Left lung (tissue), 10 donors: ENCODE measurements around the gene SYCE1L. TPM values are rescaled to one million over a fixed set of nuclear protein-coding genes. Genes with fewer than 3 reads are reported as not detected.
A peak's percentile ranks its signal among the peaks of the same experiment; 100 is the strongest.

Experiments used
- ATAC-seq: fragments of 200-7000 bp; cut with Tn5 transposase; one replicate; pipeline ENCODE4 v1.9.1; 2020; ENCODE audit warnings: moderate library complexity
- DNase-seq, 4 donors: peaks; one replicate each; pipeline ENCODE4 v3.0.0-alpha.2; 2013 to 2020
- H3K27ac ChIP-seq, 2 donors: fragments of 200-600 bp; sonication (generic) in 1 of 2; one replicate each; pipeline versions ENCODE4 v1.5.0 to v1.8.0; 2020 to 2021
- H3K27me3 ChIP-seq, 2 donors: fragments of 200-600 bp; sonication (generic) in 1 of 2; one replicate each; pipeline versions ENCODE4 v1.5.0 to v1.8.0; 2020 to 2021
- H3K36me3 ChIP-seq, 2 donors: fragments of 200-600 bp; sonication (generic) in 1 of 2; one replicate each; pipeline versions ENCODE4 v1.5.0 to v1.8.0; 2020 to 2021
- H3K4me1 ChIP-seq, 2 donors: fragments of 200-600 bp; one replicate each; pipeline ENCODE4 v1.8.0; 2021
- H3K4me3 ChIP-seq, 2 donors: fragments of 200-600 bp; sonication (generic) in 1 of 2; one replicate each; pipeline versions ENCODE4 v1.5.0 to v1.8.0; 2020 to 2021; ENCODE audit warnings: mild to moderate bottlenecking in 1 of 2
- H3K9me3 ChIP-seq, 2 donors: fragments of 200-600 bp; sonication (generic) in 1 of 2; one replicate each; pipeline versions ENCODE4 v1.5.0 to v1.8.0; 2020 to 2021
- CTCF ChIP-seq, 2 donors: fragments of 200-600 bp; sonication (generic) in 1 of 2; IDR thresholded peaks; one replicate each; pipeline versions ENCODE4 v1.5.0 to v1.8.0; 2021; ENCODE audit warnings: antibody characterized with exemption in 2 of 2
- intact Hi-C, 2 donors: fragments of 100-400 bp; cut with DNase I; formaldehyde crosslinking; loops; one replicate each; pipeline versions ENCODE4 v1.11.2 to v1.14.2; 2022
- polyA plus RNA-seq, 6 donors: library from polyadenylated mRNA; unstranded; fragments of 120-200 nt; gene quantifications; one replicate each; pipeline ENCODE4 v1.2.1, GENCODE V29; 2013; ENCODE audit not compliant: insufficient read length in 6 of 6
- total RNA-seq, 2 donors: library from RNA; stranded (reverse); fragmentation: NEBNext Ultra II Directional; extraction: Animal tissue kit (Norgen Biotek cat#: 25700); gene quantifications; one replicate each; pipeline ENCODE4 v1.2.1, GENCODE V29; 2021
- donor health status: DM: no; HTN: yes; CAD: no.
- donor health status: DM: no; HTN: no; CAD: no.

SYCE1L gene
- total and polyA plus RNA-seq, 8 donors, result 2.2 to 5.7 (median 3.6) TPM

- Histone ChIP-seq H3K27ac (no peak overlapping the region), H3K9me3 (no peaks in the 10 kb centered on the region), H3K4me1 (peaks cover 5 to 13% of the 10 kb centered on the region in 2 donors), H3K36me3 (no peaks in the 10 kb centered on the region), H3K4me3 (peak overlapping the region in 1 of 2 donors; percentile 55), H3K27me3 (peaks cover 0 to 26% of the 10 kb centered on the region in 2 donors)
- DNase-seq, result no peak
- peak; percentile 14 for ATAC-seq
- no peak for TF ChIP-seq CTCF (IDR thresholded peaks at IDR 0.05)
- intact Hi-C loops, result no loop called here
These were observed 14.4 kb downstream of the SYCE1L start for GRCh38 chr16:77213542-77214106.

GRCh38 chr16:77214411-77215138 lies 15.4 kb downstream of the SYCE1L start:
- Histone ChIP-seq H3K27ac (no peak overlapping the region), H3K27me3 (peaks cover 0 to 26% of the 10 kb centered on the region in 2 donors), H3K4me1 (peaks cover 5 to 13% of the 10 kb centered on the region in 2 donors), H3K9me3 (no peaks in the 10 kb centered on the region), H3K36me3 (no peaks in the 10 kb centered on the region), H3K4me3 (no peak overlapping the region)
- intact Hi-C loops, result no loop called here
- ATAC-seq (no peak), DNase-seq (no peak)
- TF ChIP-seq CTCF (IDR thresholded peaks at IDR 0.05), result no peak

- Histone ChIP-seq H3K27me3 (no peaks in the 10 kb centered on the region), H3K9me3 (no peaks in the 10 kb centered on the region), H3K4me3 (no peak overlapping the region), H3K36me3 (no peaks in the 10 kb centered on the region), H3K27ac (no peak overlapping the region), H3K4me1 (no peaks in the 10 kb centered on the region)
- ATAC-seq (no peak), DNase-seq (no peak)
- intact Hi-C loops, result no loop called here
- TF ChIP-seq CTCF (IDR thresholded peaks at IDR 0.05), result no peak
These were observed 20.2 kb downstream of the SYCE1L start for GRCh38 chr16:77219437-77219836.

- no peaks in the 10 kb centered on the region for H3K36me3 ChIP-seq
- DNase-seq, result no peak
- no peak overlapping the region for H3K27ac ChIP-seq
- TF ChIP-seq CTCF (IDR thresholded peaks at IDR 0.05), result no peak
- no peak for ATAC-seq
- no peaks in the 10 kb centered on the region for H3K9me3 ChIP-seq
- no peaks in the 10 kb centered on the region for H3K27me3 ChIP-seq
- intact Hi-C loops, result no loop called here
- no peak overlapping the region for H3K4me3 ChIP-seq
- no peaks in the 10 kb centered on the region for H3K4me1 ChIP-seq
These were observed 21.2 kb downstream of the SYCE1L start for GRCh38 chr16:77220427-77220826.

DNA sequence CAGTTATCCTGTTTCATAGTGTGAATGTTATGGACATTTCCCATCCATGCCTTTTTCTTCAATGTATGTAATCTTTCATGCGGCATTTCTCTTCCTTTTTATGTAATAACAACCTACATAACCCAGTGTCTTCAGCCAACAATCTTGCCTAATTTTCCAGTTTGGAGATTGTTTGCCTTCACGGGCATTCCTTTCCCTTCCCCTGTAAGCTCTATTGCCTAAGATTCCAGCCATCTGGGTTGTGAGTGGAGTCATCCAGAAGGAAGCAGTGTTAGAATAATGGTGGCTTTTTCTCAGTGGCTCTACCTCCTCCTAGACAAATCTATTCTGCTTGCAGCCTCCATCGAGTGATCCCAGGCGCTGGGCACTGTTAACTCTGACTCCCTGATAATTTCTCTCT lies 22.3 kb downstream of the SYCE1L start:
- Histone ChIP-seq H3K9me3 (no peaks in the 10 kb centered on the region), H3K27me3 (no peaks in the 10 kb centered on the region), H3K4me1 (no peaks in the 10 kb centered on the region), H3K36me3 (no peaks in the 10 kb centered on the region), H3K4me3 (no peak overlapping the region), H3K27ac (no peak overlapping the region)
- intact Hi-C loops, result no loop called here
- DNase-seq (no peak), ATAC-seq (no peak)
- TF ChIP-seq CTCF (IDR thresholded peaks at IDR 0.05), result no peak
